IMR-90 (cell line): ENCODE measurements around the gene RARRES1. TPM values are rescaled to one million over a fixed set of nuclear protein-coding genes. Genes with fewer than 3 reads are reported as not detected.

Experiments
- ATAC-seq: fragments of 200-7000 bp; cut with Tn5 transposase; 2 replicates; pipeline ENCODE4 v1.9.1; 2020; ENCODE audit warnings: low read depth, mild to moderate bottlenecking, moderate library complexity
- BruUV-seq: library from RNA; stranded (reverse); fragments of 400-500 nt; replicated peaks from 2 replicates; lab custom pipeline; 2021; lab: Mats Ljungman, UMichigan
- CTCF ChIA-PET: fragments of 300-600 bp; formaldehyde crosslinking; extraction: SDS; loops from one replicate; lab custom pipeline; 2021; ENCODE audit warnings: antibody characterized with exemption; lab: Yijun Ruan, JAX
- POLR2A ChIA-PET: fragments of 300-600 bp; sonication (Branson Sonifier 250); formaldehyde crosslinking; loops from one replicate; lab custom pipeline; 2022; ENCODE audit warnings: antibody characterized with exemption; ENCODE audit not compliant: unreplicated experiment; lab: Charles Lee
- DNase-seq: peaks from one replicate; pipeline ENCODE4 v3.0.0; 2013
- H2AFZ ChIP-seq: replicated peaks from 2 replicates; pipeline ENCODE3; 2013; ENCODE audit warnings: low read length, mild to moderate bottlenecking; ENCODE audit not compliant: poor library complexity
- H2AK5ac ChIP-seq: 2 replicates; pipeline ENCODE4 v1.6.1; 2013; ENCODE audit warnings: low read depth, low read length, inconsistent platforms
- H2AK9ac ChIP-seq: replicated peaks from 2 replicates; pipeline ENCODE3; 2013; ENCODE audit warnings: mild to moderate bottlenecking, low read depth, low read length, moderate library complexity; ENCODE audit not compliant: poor library complexity
- H2BK120ac ChIP-seq: 2 replicates; pipeline ENCODE4 v1.6.1; 2013; ENCODE audit warnings: low read depth, low read length, inconsistent platforms
- H2BK15ac ChIP-seq: 3 replicates; pipeline ENCODE4 v1.6.1; 2013; ENCODE audit warnings: low read depth, low read length, inconsistent platforms
- H2BK20ac ChIP-seq: 2 replicates; pipeline ENCODE4 v1.6.1; 2013; ENCODE audit warnings: low read depth, mild to moderate bottlenecking, inconsistent platforms, low read length, moderate library complexity
- H2BK5ac ChIP-seq: 2 replicates; pipeline ENCODE4 v1.6.1; 2013; ENCODE audit warnings: mild to moderate bottlenecking, low read depth, low read length, inconsistent platforms; ENCODE audit not compliant: poor library complexity, severe bottlenecking
- H3K14ac ChIP-seq: replicated peaks from 2 replicates; pipeline ENCODE4 v1.6.1; 2013; ENCODE audit warnings: low read depth, low read length, inconsistent platforms
- H3K18ac ChIP-seq: 2 replicates; pipeline ENCODE4 v1.6.1; 2013; ENCODE audit warnings: low read depth, low read length, control low read depth
- H3K23ac ChIP-seq: 2 replicates; pipeline ENCODE4 v1.6.1; 2013; ENCODE audit warnings: low read depth, low read length, inconsistent platforms
- H3K27ac ChIP-seq: 2 replicates; pipeline ENCODE4 v1.5.1; 2013; ENCODE audit warnings: mild to moderate bottlenecking, control low read depth, low read length; ENCODE audit not compliant: insufficient read depth
- H3K27me3 ChIP-seq: 2 replicates; pipeline ENCODE4 v1.6.1; 2013; ENCODE audit warnings: low read length; ENCODE audit not compliant: control insufficient read depth, insufficient read depth
- H3K36me3 ChIP-seq: 2 replicates; pipeline ENCODE4 v1.6.1; 2013; ENCODE audit warnings: low read length, mixed read lengths; ENCODE audit not compliant: control insufficient read depth, insufficient read depth
- H3K4ac ChIP-seq: 2 replicates; pipeline ENCODE4 v1.6.1; 2013; ENCODE audit warnings: low read depth, low read length, inconsistent platforms
- H3K4me1 ChIP-seq: 2 replicates; pipeline ENCODE4 v1.6.1; 2013; ENCODE audit warnings: low read length, mixed read lengths; ENCODE audit not compliant: control insufficient read depth, insufficient read depth
- H3K4me2 ChIP-seq: 2 replicates; pipeline ENCODE4 v1.6.1; 2013; ENCODE audit warnings: low read depth, mild to moderate bottlenecking, control low read depth, low read length, moderate library complexity
- H3K4me3 ChIP-seq: 2 replicates; pipeline ENCODE4 v1.5.1; 2013; ENCODE audit warnings: low read depth, mild to moderate bottlenecking, control low read depth, low read length, moderate library complexity; ENCODE audit not compliant: insufficient read depth
- H3K56ac ChIP-seq: 2 replicates; pipeline ENCODE4 v1.6.1; 2013; ENCODE audit warnings: low read length, inconsistent platforms; ENCODE audit not compliant: insufficient read depth; ENCODE audit errors: extremely low read depth
- H3K79me1 ChIP-seq, 2 experiments: 2 replicates each; pipeline ENCODE4 v1.6.1; 2013; ENCODE audit warnings: low read length in 2 of 2, inconsistent platforms in 1 of 2, low read depth in 1 of 2
- H3K9ac ChIP-seq: 2 replicates; pipeline ENCODE4 v1.6.1; 2013; ENCODE audit warnings: low read depth, low read length, control low read depth
- H3K9me1 ChIP-seq: 2 replicates; pipeline ENCODE4 v1.6.1; 2013; ENCODE audit warnings: low read length, inconsistent platforms; ENCODE audit not compliant: insufficient read depth
- H3K9me3 ChIP-seq: 2 replicates; pipeline ENCODE4 v1.6.1; 2013; ENCODE audit warnings: low read length; ENCODE audit not compliant: control insufficient read depth, insufficient read depth
- H4K20me1 ChIP-seq: 2 replicates; pipeline ENCODE4 v1.6.1; 2013; ENCODE audit warnings: low read length, inconsistent platforms; ENCODE audit not compliant: insufficient read depth
- H4K5ac ChIP-seq: 2 replicates; pipeline ENCODE4 v1.6.1; 2013; ENCODE audit warnings: mild to moderate bottlenecking, low read depth, low read length, control low read depth
- H4K8ac ChIP-seq, 2 experiments: 2 replicates each; pipeline ENCODE4 v1.6.1; 2013; ENCODE audit warnings: low read depth in 2 of 2, low read length in 2 of 2, control low read depth in 1 of 2, inconsistent platforms in 1 of 2
- H4K91ac ChIP-seq: 2 replicates; pipeline ENCODE4 v1.6.1; 2013; ENCODE audit warnings: low read depth, low read length, inconsistent platforms; ENCODE audit not compliant: insufficient read depth
- BHLHE40 ChIP-seq: fragments of 150-350 bp; IDR thresholded peaks from 2 replicates; pipeline ENCODE4 v1.6.1; 2016; ENCODE audit warnings: mild to moderate bottlenecking, low read depth, low read length
- CEBPB ChIP-seq: IDR thresholded peaks from 2 replicates; pipeline ENCODE4 v1.6.1; 2012; ENCODE audit warnings: low read depth, low read length, improper control_type of control experiment
- CHD1 ChIP-seq: IDR thresholded peaks from 2 replicates; pipeline ENCODE4 v1.6.1; 2012; ENCODE audit warnings: low read depth, low read length, improper control_type of control experiment
- CTCF ChIP-seq: conservative IDR thresholded peaks from 2 replicates; pipeline ENCODE4 v1.5.1; 2012; ENCODE audit warnings: mild to moderate bottlenecking, low read depth, low read length, improper control_type of control experiment
- ELK1 ChIP-seq: fragments of 150-350 bp; IDR thresholded peaks from 2 replicates; pipeline ENCODE4 v1.6.1; 2016; ENCODE audit warnings: low read depth, mild to moderate bottlenecking, low read length, moderate library complexity, borderline replicate concordance
- FOS ChIP-seq: fragments of 150-350 bp; IDR thresholded peaks from 2 replicates; pipeline ENCODE4 v1.6.1; 2016; ENCODE audit warnings: low read depth, low read length
- MAZ ChIP-seq: IDR thresholded peaks from 2 replicates; pipeline ENCODE4 v1.6.1; 2012; ENCODE audit warnings: low read depth, mild to moderate bottlenecking, low read length, improper control_type of control experiment, moderate library complexity, borderline replicate concordance
- MXI1 ChIP-seq: IDR thresholded peaks from 2 replicates; pipeline ENCODE4 v1.6.1; 2012; ENCODE audit warnings: low read depth, mild to moderate bottlenecking, low read length, moderate library complexity, borderline replicate concordance
- NFE2L2 ChIP-seq: fragments of 150-350 bp; IDR thresholded peaks from 2 replicates; pipeline ENCODE4 v1.6.1; 2016; ENCODE audit warnings: low read depth, mild to moderate bottlenecking, low read length
- POLR2A ChIP-seq: IDR thresholded peaks from 2 replicates; pipeline ENCODE4 v1.6.1; 2012; ENCODE audit warnings: mild to moderate bottlenecking, low read depth, low read length
- RAD21 ChIP-seq: IDR thresholded peaks from 2 replicates; pipeline ENCODE4 v1.6.1; 2012; ENCODE audit warnings: low read length, improper control_type of control experiment
- RCOR1 ChIP-seq: IDR thresholded peaks from 2 replicates; pipeline ENCODE4 v1.6.1; 2012; ENCODE audit warnings: mild to moderate bottlenecking, low read length, improper control_type of control experiment; ENCODE audit not compliant: insufficient replicate concordance
- USF2 ChIP-seq: fragments of 150-350 bp; IDR thresholded peaks from 2 replicates; pipeline ENCODE4 v1.6.1; 2017; ENCODE audit warnings: mild to moderate bottlenecking, antibody characterized with exemption, low read length, low read depth
- WGBS, 2 experiments: methylation state at CpG; one replicate each; pipeline versions ENCODE4 v1.1.5 to v1.1.7; 2013; ENCODE audit warnings: missing lambda C conversion rate in 2 of 2; ENCODE audit not compliant: insufficient read length in 1 of 2; ENCODE audit errors: extremely low coverage in 2 of 2; 5-methylcytosine and 5-hydroxymethylcytosine counted together
- dilution Hi-C: fragments of 300-500 bp; cut with HindIII; formaldehyde crosslinking; loops from one replicate; pipeline ENCODE4 v1.14.3; 2018; ENCODE audit warnings: low sequenced_read_pairs; ENCODE audit not compliant: unreplicated experiment
- in situ Hi-C: fragments of 300-500 bp; cut with MboI; formaldehyde crosslinking; loops from 3 replicates; pipeline ENCODE4 v1.14.3; 2019; ENCODE audit warnings: low sequenced_read_pairs, inconsistent platforms, mixed read lengths
- intact Hi-C: fragments of 100-400 bp; cut with micrococcal nuclease; formaldehyde crosslinking; loops from 2 replicates; pipeline ENCODE4 v1.10.0; 2022
- polyA plus RNA-seq, 3 experiments: library from polyadenylated mRNA; depleted of rRNA; stranded (reverse); fragments of >200 nt; gene quantifications; 2 replicates each; pipeline ENCODE4 v1.2.3, GENCODE V29; 2012; ENCODE audit warnings: low replicate concordance in 1 of 3
- total RNA-seq: library from RNA; depleted of rRNA; stranded (reverse); fragments of >200 nt; gene quantifications from 2 replicates; pipeline ENCODE4 v1.2.3, GENCODE V29; 2012

RARRES1 gene
- total and polyA plus RNA-seq, 2 of the 4 experiments (the other 2 are of a cell fraction): 0.90 to 3.0 TPM

- H2BK5ac ChIP-seq: no peak overlapping the region
- peaks cover 17% of the 10 kb centered on the region for H3K9me1 ChIP-seq
- peaks cover 13% of the 10 kb centered on the region; the same call in 1 of the 2 replicates for H3K36me3 ChIP-seq
- no TSS peak for BruUV-seq
- H3K23ac ChIP-seq: no peak overlapping the region
- H3K9me3 ChIP-seq: no peaks in the 10 kb centered on the region
- H4K5ac ChIP-seq: no peak overlapping the region
- dilution Hi-C loops: no loop called here
- DNase-seq (no peak), ATAC-seq (no peak)
- no peak overlapping the region for H4K8ac ChIP-seq
- no peaks in the 10 kb centered on the region for H4K20me1 ChIP-seq
- H3K18ac ChIP-seq: no peak overlapping the region
- H3K14ac ChIP-seq: no peak overlapping the region
- no peak overlapping the region for H3K27ac ChIP-seq
- POLR2A ChIA-PET: no interaction called here
- no peak overlapping the region for H4K91ac ChIP-seq
- no peak overlapping the region for H3K56ac ChIP-seq
- CTCF ChIA-PET: interaction anchor here (0.8 kb wide), 1 partner anchor 84 kb away, joined by 3 read pairs; no protein-coding TSS in a partner anchor
- no peak overlapping the region for H3K4ac ChIP-seq
- H3K27me3 ChIP-seq: no peaks in the 10 kb centered on the region
- 100% methylated on average over 2 of the region's 4 CpGs; no CpG with 5 or more reads in 1 of the 2 experiments for WGBS, 2 experiments
- H3K4me2 ChIP-seq: no peak overlapping the region
- TF ChIP-seq MAZ (no peak), POLR2A (no peak), ELK1 (no peak), CEBPB (no peak), USF2 (no peak), RCOR1 (no peak), RAD21 (no peak), CHD1 (no peak), CTCF (no peak), MXI1 (no peak), FOS (no peak), NFE2L2 (no peak), BHLHE40 (no peak)
- H3K4me3 ChIP-seq: no peak overlapping the region
- no peak overlapping the region for H2AK9ac ChIP-seq
- no peak overlapping the region for H2AK5ac ChIP-seq
- H3K4me1 ChIP-seq: peaks cover 17% of the 10 kb centered on the region
- no peak overlapping the region for H2BK20ac ChIP-seq
- no peaks in the 10 kb centered on the region; a peak in 1 of 4 replicates for H3K79me1 ChIP-seq
- intact Hi-C loops: no loop called here
- H2BK120ac ChIP-seq: no peak overlapping the region
- H2AFZ ChIP-seq: no peak overlapping the region
- in situ Hi-C loops: no loop called here
- no peak overlapping the region for H2BK15ac ChIP-seq
- H3K9ac ChIP-seq: no peak overlapping the region
Observed at GRCh38 chr3:158744567-158745288, 12.5 kb upstream of the RARRES1 start.
